ENCODE results near the gene INPP4B.

Gene INPP4B

DNA sequence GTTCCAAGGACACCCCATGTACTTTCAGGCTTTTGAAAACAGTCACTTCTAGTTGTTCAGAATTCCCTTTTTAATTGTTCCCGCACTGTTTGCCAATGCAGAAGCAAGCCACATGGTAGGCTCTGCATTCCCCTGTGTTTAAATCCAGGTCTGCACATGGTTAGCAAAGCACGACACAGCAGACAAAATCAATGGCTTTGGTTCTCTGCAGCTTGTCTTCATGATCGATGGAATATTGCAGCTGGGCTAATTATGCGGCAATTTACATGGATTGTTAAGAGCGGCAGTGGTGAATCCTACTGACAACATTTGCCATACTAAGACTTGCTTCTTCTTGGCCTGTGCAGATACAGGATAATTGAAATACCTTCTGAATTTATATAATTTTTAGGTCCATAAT is 20.6 kb upstream of the INPP4B start:
- Histone ChIP-seq H2AFZ (ENCODE audit: low read depth) (no peak overlapping the region), H3K27me3 (ENCODE audit: insufficient read depth, low read depth) (no peaks in the 10 kb centered on the region), H4K20me1 (ENCODE audit: insufficient read depth) (no peaks in the 10 kb centered on the region), H3K4me1 (ENCODE audit: low read depth, poor library complexity, severe bottlenecking) (no peaks in the 10 kb centered on the region), H3K9ac (no peak overlapping the region), H3K27ac (no peak overlapping the region), H3K36me3 (ENCODE audit: insufficient read depth) (no peaks in the 10 kb centered on the region), H3K4me3 (IDR thresholded peaks at IDR 0.05; ENCODE audit: insufficient read depth, low read depth, low read length) (no peak overlapping the region), H3K4me2 (no peak overlapping the region), H3K79me2 (ENCODE audit: insufficient read depth, low read depth) (no peaks in the 10 kb centered on the region)
- TF ChIP-seq, protein P1, sequence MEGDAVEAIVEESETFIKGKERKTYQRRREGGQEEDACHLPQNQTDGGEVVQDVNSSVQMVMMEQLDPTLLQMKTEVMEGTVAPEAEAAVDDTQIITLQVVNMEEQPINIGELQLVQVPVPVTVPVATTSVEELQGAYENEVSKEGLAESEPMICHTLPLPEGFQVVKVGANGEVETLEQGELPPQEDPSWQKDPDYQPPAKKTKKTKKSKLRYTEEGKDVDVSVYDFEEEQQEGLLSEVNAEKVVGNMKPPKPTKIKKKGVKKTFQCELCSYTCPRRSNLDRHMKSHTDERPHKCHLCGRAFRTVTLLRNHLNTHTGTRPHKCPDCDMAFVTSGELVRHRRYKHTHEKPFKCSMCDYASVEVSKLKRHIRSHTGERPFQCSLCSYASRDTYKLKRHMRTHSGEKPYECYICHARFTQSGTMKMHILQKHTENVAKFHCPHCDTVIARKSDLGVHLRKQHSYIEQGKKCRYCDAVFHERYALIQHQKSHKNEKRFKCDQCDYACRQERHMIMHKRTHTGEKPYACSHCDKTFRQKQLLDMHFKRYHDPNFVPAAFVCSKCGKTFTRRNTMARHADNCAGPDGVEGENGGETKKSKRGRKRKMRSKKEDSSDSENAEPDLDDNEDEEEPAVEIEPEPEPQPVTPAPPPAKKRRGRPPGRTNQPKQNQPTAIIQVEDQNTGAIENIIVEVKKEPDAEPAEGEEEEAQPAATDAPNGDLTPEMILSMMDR (conservative IDR thresholded peaks at IDR 0.05; ENCODE audit: low read depth, low read length) = no peak

DNA sequence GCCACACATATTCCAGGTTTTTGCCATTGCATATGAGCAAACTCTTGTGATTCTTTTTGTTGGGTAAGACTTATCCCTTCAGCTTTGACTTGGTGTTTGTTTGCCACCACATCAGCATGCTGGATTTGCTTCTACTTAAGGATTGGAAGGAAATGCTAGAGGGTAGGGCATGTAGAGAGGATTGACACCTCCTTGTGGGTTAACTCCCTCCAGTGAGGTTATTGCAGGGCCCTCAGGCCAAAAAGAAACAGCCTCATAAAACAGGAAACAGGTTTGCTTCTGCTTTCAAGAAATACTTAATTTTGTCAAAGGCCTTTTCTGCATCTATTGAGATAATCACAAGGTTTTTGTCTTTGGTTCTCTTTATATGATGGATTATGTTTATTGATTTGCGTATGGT is 15.2 kb upstream of the INPP4B start:
- no peaks in the 10 kb centered on the region for H3K27me3 ChIP-seq (ENCODE audit: insufficient read depth, low read depth)
- H3K27ac ChIP-seq = no peak overlapping the region
- H4K20me1 ChIP-seq (ENCODE audit: insufficient read depth) = no peaks in the 10 kb centered on the region
- H3K4me1 ChIP-seq (ENCODE audit: low read depth, poor library complexity, severe bottlenecking) = no peaks in the 10 kb centered on the region
- no peak overlapping the region for H2AFZ ChIP-seq (ENCODE audit: low read depth)
- H3K36me3 ChIP-seq (ENCODE audit: insufficient read depth) = no peaks in the 10 kb centered on the region
- H3K4me3 ChIP-seq (IDR thresholded peaks at IDR 0.05; ENCODE audit: insufficient read depth, low read depth, low read length) = no peak overlapping the region
- no peak overlapping the region for H3K9ac ChIP-seq
- no peaks in the 10 kb centered on the region for H3K79me2 ChIP-seq (ENCODE audit: insufficient read depth, low read depth)
- no peak overlapping the region for H3K4me2 ChIP-seq
- TF ChIP-seq, protein P1 (conservative IDR thresholded peaks at IDR 0.05; ENCODE audit: low read depth, low read length) = no peak

DNA sequence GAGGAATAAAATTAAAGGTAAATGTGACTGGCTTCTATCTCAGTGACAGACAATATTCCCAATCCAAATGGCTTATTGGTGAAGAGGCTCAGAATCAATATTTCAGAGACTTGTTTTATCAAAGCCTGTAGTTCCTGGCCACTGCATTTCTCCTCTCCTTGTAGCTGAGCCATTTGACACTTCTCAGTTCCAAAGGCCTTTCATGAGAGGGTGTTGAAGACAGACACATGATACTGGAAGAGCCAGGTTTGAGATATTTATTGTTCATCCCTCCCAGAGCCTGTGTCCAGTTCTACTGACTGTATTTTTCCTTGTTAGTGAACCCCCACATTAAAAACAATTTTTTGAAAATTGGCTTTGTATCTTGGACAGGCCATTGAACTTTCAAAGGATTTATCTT is 12.9 kb upstream of the INPP4B start:
- H4K20me1 ChIP-seq (ENCODE audit: insufficient read depth) = no peaks in the 10 kb centered on the region
- no peak overlapping the region for H3K4me3 ChIP-seq (IDR thresholded peaks at IDR 0.05; ENCODE audit: insufficient read depth, low read depth, low read length)
- no peak overlapping the region for H2AFZ ChIP-seq (ENCODE audit: low read depth)
- H3K4me2 ChIP-seq = no peak overlapping the region
- no peak overlapping the region for H3K27ac ChIP-seq
- no peak overlapping the region for H3K9ac ChIP-seq
- no peaks in the 10 kb centered on the region for H3K36me3 ChIP-seq (ENCODE audit: insufficient read depth)
- H3K79me2 ChIP-seq (ENCODE audit: insufficient read depth, low read depth) = no peaks in the 10 kb centered on the region
- H3K4me1 ChIP-seq (ENCODE audit: low read depth, poor library complexity, severe bottlenecking) = no peaks in the 10 kb centered on the region
- TF ChIP-seq, protein P1 (conservative IDR thresholded peaks at IDR 0.05; ENCODE audit: low read depth, low read length) = no peak
- H3K27me3 ChIP-seq (ENCODE audit: insufficient read depth, low read depth) = no peaks in the 10 kb centered on the region

DNA sequence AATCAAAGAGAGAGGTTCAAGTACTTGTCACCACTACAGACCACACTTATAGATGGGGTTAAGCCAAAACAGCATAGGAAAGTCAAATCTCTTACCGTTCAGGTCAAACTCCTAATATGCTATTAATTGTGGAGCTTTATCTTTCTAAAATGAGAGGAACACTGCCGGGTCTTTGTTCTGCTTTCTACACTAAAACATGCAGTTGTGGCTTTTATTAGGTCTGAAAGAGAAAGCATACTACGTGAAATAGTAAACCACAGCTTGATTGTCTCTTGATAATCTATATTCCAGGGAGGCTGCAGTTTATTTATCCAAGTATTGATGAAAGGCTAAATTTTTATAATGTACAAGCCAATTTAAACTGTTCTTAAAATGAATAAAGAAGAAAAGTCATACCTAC is 12.3 kb upstream of the INPP4B start:
- Histone ChIP-seq H3K27me3 (ENCODE audit: insufficient read depth, low read depth) (no peaks in the 10 kb centered on the region), H3K27ac (no peak overlapping the region), H3K36me3 (ENCODE audit: insufficient read depth) (no peaks in the 10 kb centered on the region), H3K9ac (no peak overlapping the region), H4K20me1 (ENCODE audit: insufficient read depth) (no peaks in the 10 kb centered on the region), H3K4me1 (ENCODE audit: low read depth, poor library complexity, severe bottlenecking) (no peaks in the 10 kb centered on the region), H3K4me3 (IDR thresholded peaks at IDR 0.05; ENCODE audit: insufficient read depth, low read depth, low read length) (no peak overlapping the region), H2AFZ (ENCODE audit: low read depth) (no peak overlapping the region), H3K4me2 (no peak overlapping the region), H3K79me2 (ENCODE audit: insufficient read depth, low read depth) (no peaks in the 10 kb centered on the region)
- TF ChIP-seq, protein P1 (conservative IDR thresholded peaks at IDR 0.05; ENCODE audit: low read depth, low read length) = no peak

DNA sequence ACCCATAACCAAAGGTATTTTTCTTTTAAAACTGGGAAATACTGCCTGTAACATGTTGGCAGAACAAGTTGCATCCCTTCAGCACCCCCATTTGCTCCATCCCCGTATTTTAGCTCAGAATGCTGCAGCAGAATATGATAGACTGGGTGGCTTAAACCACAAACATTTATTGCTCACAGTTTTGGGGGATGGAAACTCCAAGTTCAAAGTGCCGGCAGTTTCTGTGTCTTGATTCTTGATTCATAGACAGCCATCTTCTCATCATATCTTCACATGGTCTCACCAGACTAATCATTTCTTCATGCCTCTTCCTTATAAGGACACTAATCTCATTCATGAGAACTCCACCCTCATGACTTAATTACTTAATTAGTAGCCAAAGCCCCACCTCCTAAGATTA is 10.5 kb upstream of the INPP4B start:
- H4K20me1 ChIP-seq (ENCODE audit: insufficient read depth) = no peaks in the 10 kb centered on the region
- H3K4me1 ChIP-seq (ENCODE audit: low read depth, poor library complexity, severe bottlenecking) = no peaks in the 10 kb centered on the region
- H2AFZ ChIP-seq (ENCODE audit: low read depth) = no peak overlapping the region
- no peak overlapping the region for H3K9ac ChIP-seq
- no peaks in the 10 kb centered on the region for H3K79me2 ChIP-seq (ENCODE audit: insufficient read depth, low read depth)
- no peak overlapping the region for H3K27ac ChIP-seq
- H3K36me3 ChIP-seq (ENCODE audit: insufficient read depth) = no peaks in the 10 kb centered on the region
- H3K27me3 ChIP-seq (ENCODE audit: insufficient read depth, low read depth) = no peaks in the 10 kb centered on the region
- TF ChIP-seq, protein P1 (conservative IDR thresholded peaks at IDR 0.05; ENCODE audit: low read depth, low read length) = no peak
- no peak overlapping the region for H3K4me3 ChIP-seq (IDR thresholded peaks at IDR 0.05; ENCODE audit: insufficient read depth, low read depth, low read length)
- no peak overlapping the region for H3K4me2 ChIP-seq

Data from KMS-11 (cell line).